Central memory CD8-positive, alpha-beta T cell (primary cell): ENCODE results near the gene SLC29A3.
"Not testable (repeated sequence)": the region's sequence is repeated elsewhere in the genome, so short reads cannot be mapped to it uniquely, and the experiment has no call there.

ENCODE experiments used
- ATAC-seq: fragments of 150-1000 bp; cut with Tn5 transposase; replicated peaks from 2 replicates; pipeline ENCODE4 v1.10.0; 2022; ENCODE audit warnings: mild to moderate bottlenecking, moderate FRiP score, moderate number of reproducible peaks; ENCODE audit not compliant: poor library complexity, severe bottlenecking; ENCODE audit errors: extremely low read depth
- DNase-seq, 2 donors: peaks; one replicate each; pipeline ENCODE4 v3.0.0; 2021; ENCODE audit warnings: low spot score in 2 of 2
- H3K27ac Mint-ChIP-seq: one replicate; pipeline ENCODE4 v1.8.0; 2022; ENCODE audit warnings: low read depth, mild to moderate bottlenecking, moderate library complexity, mixed read lengths
- H3K27me3 Mint-ChIP-seq: one replicate; pipeline ENCODE4 v1.8.0; 2022; ENCODE audit warnings: mixed read lengths
- H3K36me3 Mint-ChIP-seq: one replicate; pipeline ENCODE4 v1.8.0; 2022; ENCODE audit warnings: mild to moderate bottlenecking, moderate library complexity, mixed read lengths; ENCODE audit not compliant: insufficient read depth
- H3K4me1 Mint-ChIP-seq: one replicate; pipeline ENCODE4 v1.8.0; 2022; ENCODE audit warnings: mixed read lengths
- H3K4me3 Mint-ChIP-seq: one replicate; pipeline ENCODE4 v1.8.0; 2022; ENCODE audit warnings: mild to moderate bottlenecking, moderate library complexity, mixed read lengths
- H3K9me3 Mint-ChIP-seq: one replicate; pipeline ENCODE4 v1.8.0; 2022; ENCODE audit warnings: mixed read lengths

The SLC29A3 gene

GRCh38 chr10:71351087-71351486, 32.0 kb downstream of the SLC29A3 start:
- peaks cover 18% of the 10 kb centered on the region for H3K4me1 Mint-ChIP-seq
- DNase-seq (no peak), ATAC-seq (no peak)
- H3K9me3 Mint-ChIP-seq: no peaks in the 10 kb centered on the region
- no peak overlapping the region for H3K4me3 Mint-ChIP-seq
- H3K27ac Mint-ChIP-seq: no peak overlapping the region
- no peaks in the 10 kb centered on the region for H3K27me3 Mint-ChIP-seq
- peaks cover 11% of the 10 kb centered on the region for H3K36me3 Mint-ChIP-seq

GRCh38 chr10:71351628-71352319, 32.7 kb downstream of the SLC29A3 start:
- H3K4me3 Mint-ChIP-seq: no peak overlapping the region
- DNase-seq (no peak), ATAC-seq (no peak)
- H3K4me1 Mint-ChIP-seq: peaks cover 18% of the 10 kb centered on the region
- no peak overlapping the region for H3K27ac Mint-ChIP-seq
- H3K27me3 Mint-ChIP-seq: no peaks in the 10 kb centered on the region
- no peaks in the 10 kb centered on the region for H3K9me3 Mint-ChIP-seq
- peaks cover 12% of the 10 kb centered on the region for H3K36me3 Mint-ChIP-seq

GRCh38 chr10:71353639-71354038, 34.6 kb downstream of the SLC29A3 start:
- no peak for ATAC-seq
- H3K4me1 Mint-ChIP-seq: peaks cover 18% of the 10 kb centered on the region
- H3K27me3 Mint-ChIP-seq: no peaks in the 10 kb centered on the region
- peaks cover 18% of the 10 kb centered on the region for H3K36me3 Mint-ChIP-seq
- H3K27ac Mint-ChIP-seq: no peak overlapping the region
- H3K4me3 Mint-ChIP-seq: no peak overlapping the region
- DNase-seq: no peak
- H3K9me3 Mint-ChIP-seq: no peaks in the 10 kb centered on the region

GRCh38 chr10:71354776-71355175, 35.7 kb downstream of the SLC29A3 start:
- Mint-ChIP-seq H3K36me3 (peaks cover 18% of the 10 kb centered on the region), H3K27me3 (no peaks in the 10 kb centered on the region), H3K4me3 (no peak overlapping the region), H3K9me3 (no peaks in the 10 kb centered on the region), H3K27ac (no peak overlapping the region), H3K4me1 (peaks cover 13% of the 10 kb centered on the region)
- DNase-seq: no peak
- no peak for ATAC-seq

- DNase-seq: no peak
- Mint-ChIP-seq H3K9me3 (no peaks in the 10 kb centered on the region), H3K4me3 (no peak overlapping the region), H3K27ac (no peak overlapping the region), H3K4me1 (peaks cover 6% of the 10 kb centered on the region), H3K36me3 (peaks cover 18% of the 10 kb centered on the region), H3K27me3 (no peaks in the 10 kb centered on the region)
- ATAC-seq: no peak
These were observed 36.8 kb downstream of the SLC29A3 start for GRCh38 chr10:71355886-71356285.

- no peaks in the 10 kb centered on the region for H3K9me3 Mint-ChIP-seq
- H3K36me3 Mint-ChIP-seq: peaks cover 14% of the 10 kb centered on the region
- DNase-seq: no peak
- no peak overlapping the region for H3K4me3 Mint-ChIP-seq
- no peaks in the 10 kb centered on the region for H3K27me3 Mint-ChIP-seq
- no peak overlapping the region for H3K27ac Mint-ChIP-seq
- no peaks in the 10 kb centered on the region for H3K4me1 Mint-ChIP-seq
- no peak for ATAC-seq
These were observed 38.8 kb downstream of the SLC29A3 start for GRCh38 chr10:71357792-71358265.

- Mint-ChIP-seq H3K4me3 (no peak overlapping the region), H3K27me3 (no peaks in the 10 kb centered on the region), H3K4me1 (no peaks in the 10 kb centered on the region), H3K27ac (no peak overlapping the region), H3K9me3 (no peaks in the 10 kb centered on the region), H3K36me3 (peaks cover 14% of the 10 kb centered on the region)
- DNase-seq: no peak
- no peak for ATAC-seq
These were observed 39.2 kb downstream of the SLC29A3 start for GRCh38 chr10:71358277-71358676.

- H3K36me3 Mint-ChIP-seq: peaks cover 15% of the 10 kb centered on the region
- H3K27ac Mint-ChIP-seq, ATAC-seq, H3K4me1 Mint-ChIP-seq, H3K9me3 Mint-ChIP-seq, DNase-seq, H3K27me3 Mint-ChIP-seq, H3K4me3 Mint-ChIP-seq: not testable (repeated sequence)
These were observed 39.8 kb downstream of the SLC29A3 start for GRCh38 chr10:71358906-71359305.

- no peak for DNase-seq
- H3K9me3 Mint-ChIP-seq: no peaks in the 10 kb centered on the region
- H3K27ac Mint-ChIP-seq: no peak overlapping the region
- H3K4me3 Mint-ChIP-seq: no peak overlapping the region
- H3K36me3 Mint-ChIP-seq: peaks cover 12% of the 10 kb centered on the region
- no peak for ATAC-seq
- H3K4me1 Mint-ChIP-seq: peaks cover 4% of the 10 kb centered on the region
- H3K27me3 Mint-ChIP-seq: no peaks in the 10 kb centered on the region
These were observed 40.4 kb downstream of the SLC29A3 start for GRCh38 chr10:71359364-71360046.

GRCh38 chr10:71360735-71361134, 41.7 kb downstream of the SLC29A3 start:
- Mint-ChIP-seq H3K27me3 (no peaks in the 10 kb centered on the region), H3K9me3 (no peaks in the 10 kb centered on the region), H3K36me3 (peaks cover 9% of the 10 kb centered on the region), H3K27ac (no peak overlapping the region), H3K4me3 (no peak overlapping the region), H3K4me1 (peaks cover 14% of the 10 kb centered on the region)
- no peak for ATAC-seq
- DNase-seq: no peak

- no peak for ATAC-seq
- no peaks in the 10 kb centered on the region for H3K27me3 Mint-ChIP-seq
- no peak for DNase-seq
- H3K4me3 Mint-ChIP-seq: no peak overlapping the region
- H3K27ac Mint-ChIP-seq: no peak overlapping the region
- peaks cover 7% of the 10 kb centered on the region for H3K36me3 Mint-ChIP-seq
- peaks cover 14% of the 10 kb centered on the region for H3K4me1 Mint-ChIP-seq
- no peaks in the 10 kb centered on the region for H3K9me3 Mint-ChIP-seq
These were observed 42.5 kb downstream of the SLC29A3 start for GRCh38 chr10:71361581-71361980.

- ATAC-seq (no peak), DNase-seq (no peak)
- H3K9me3 Mint-ChIP-seq: no peaks in the 10 kb centered on the region
- no peaks in the 10 kb centered on the region for H3K27me3 Mint-ChIP-seq
- no peak overlapping the region for H3K27ac Mint-ChIP-seq
- no peak overlapping the region for H3K4me3 Mint-ChIP-seq
- H3K4me1 Mint-ChIP-seq: peaks cover 14% of the 10 kb centered on the region
- peaks cover 4% of the 10 kb centered on the region for H3K36me3 Mint-ChIP-seq
These were observed 43.1 kb downstream of the SLC29A3 start for GRCh38 chr10:71362141-71362540.

GRCh38 chr10:71363936-71364335, 44.9 kb downstream of the SLC29A3 start:
- Mint-ChIP-seq H3K27me3 (no peaks in the 10 kb centered on the region), H3K27ac (peak overlapping the region; percentile 49), H3K4me3 (no peak overlapping the region), H3K9me3 (no peaks in the 10 kb centered on the region), H3K4me1 (peaks cover 14% of the 10 kb centered on the region), H3K36me3 (peaks cover 1% of the 10 kb centered on the region)
- DNase-seq (no peak), ATAC-seq (no peak)
